Kasumi-1 (cell line): ENCODE results near the gene OLIG2.

Source experiments
- DNase-seq, 2 experiments: peaks; one replicate each; lab custom pipeline; 2025; lab: John Stamatoyannopoulos, UW

The OLIG2 gene

DNA sequence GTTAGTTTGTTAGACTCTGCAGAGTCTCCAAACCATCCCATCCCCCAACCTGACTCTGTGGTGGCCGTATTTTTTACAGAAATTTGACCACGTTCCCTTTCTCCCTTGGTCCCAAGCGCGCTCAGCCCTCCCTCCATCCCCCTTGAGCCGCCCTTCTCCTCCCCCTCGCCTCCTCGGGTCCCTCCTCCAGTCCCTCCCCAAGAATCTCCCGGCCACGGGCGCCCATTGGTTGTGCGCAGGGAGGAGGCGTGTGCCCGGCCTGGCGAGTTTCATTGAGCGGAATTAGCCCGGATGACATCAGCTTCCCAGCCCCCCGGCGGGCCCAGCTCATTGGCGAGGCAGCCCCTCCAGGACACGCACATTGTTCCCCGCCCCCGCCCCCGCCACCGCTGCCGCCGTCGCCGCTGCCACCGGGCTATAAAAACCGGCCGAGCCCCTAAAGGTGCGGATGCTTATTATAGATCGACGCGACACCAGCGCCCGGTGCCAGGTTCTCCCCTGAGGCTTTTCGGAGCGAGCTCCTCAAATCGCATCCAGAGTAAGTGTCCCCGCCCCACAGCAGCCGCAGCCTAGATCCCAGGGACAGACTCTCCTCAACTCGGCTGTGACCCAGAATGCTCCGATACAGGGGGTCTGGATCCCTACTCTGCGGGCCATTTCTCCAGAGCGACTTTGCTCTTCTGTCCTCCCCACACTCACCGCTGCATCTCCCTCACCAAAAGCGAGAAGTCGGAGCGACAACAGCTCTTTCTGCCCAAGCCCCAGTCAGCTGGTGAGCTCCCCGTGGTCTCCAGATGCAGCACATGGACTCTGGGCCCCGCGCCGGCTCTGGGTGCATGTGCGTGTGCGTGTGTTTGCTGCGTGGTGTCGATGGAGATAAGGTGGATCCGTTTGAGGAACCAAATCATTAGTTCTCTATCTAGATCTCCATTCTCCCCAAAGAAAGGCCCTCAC, at the start of gene OLIG2:
TSS of gene OLIG2 (plus strand) at position 447 of the 954 bp plus-strand sequence. CDS start 928 bp downstream, outside the sequence.
- DNase-seq = no peak

DNA sequence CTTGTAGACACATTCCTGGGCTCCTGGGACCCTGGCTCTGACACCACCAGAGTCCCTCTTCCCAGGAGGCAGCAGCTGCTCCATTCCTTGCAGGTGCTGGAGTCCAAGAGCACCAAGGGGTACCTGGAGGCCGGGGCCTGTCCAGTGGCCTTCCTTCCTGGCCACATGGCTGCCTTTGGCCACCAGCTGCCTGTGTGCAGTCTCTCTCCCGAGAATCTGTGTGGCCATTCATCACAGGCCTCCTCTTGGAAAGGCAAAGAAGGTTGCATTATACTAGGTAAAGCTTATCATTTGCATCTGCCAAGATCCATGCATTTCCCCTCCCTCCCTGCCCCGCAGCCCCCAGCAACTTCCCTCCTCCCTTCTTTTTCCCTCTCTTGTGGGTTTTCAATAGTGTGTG, 48.9 kb upstream of the OLIG2 start:
- DNase-seq = no peak

DNA sequence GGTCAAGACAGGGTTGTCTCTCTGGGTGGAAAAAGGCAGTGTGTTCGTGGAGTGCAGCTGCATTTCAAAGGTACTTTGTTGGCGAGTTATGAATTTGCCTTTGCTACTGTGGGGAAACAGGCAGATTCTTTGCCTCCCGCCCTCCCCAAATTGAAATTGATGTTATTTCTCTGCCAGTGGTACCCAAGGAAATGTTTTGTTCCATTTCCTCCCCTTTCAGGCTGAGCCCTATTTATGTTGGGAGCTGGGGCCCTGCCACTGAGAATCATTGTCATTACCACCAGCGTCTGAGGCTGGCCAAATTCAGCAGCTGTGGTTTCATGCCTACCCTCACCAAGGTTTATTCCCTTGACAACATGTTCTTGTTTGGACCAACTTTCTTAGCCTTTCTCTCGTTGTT, 48.5 kb upstream of the OLIG2 start:
- no peak for DNase-seq

DNA sequence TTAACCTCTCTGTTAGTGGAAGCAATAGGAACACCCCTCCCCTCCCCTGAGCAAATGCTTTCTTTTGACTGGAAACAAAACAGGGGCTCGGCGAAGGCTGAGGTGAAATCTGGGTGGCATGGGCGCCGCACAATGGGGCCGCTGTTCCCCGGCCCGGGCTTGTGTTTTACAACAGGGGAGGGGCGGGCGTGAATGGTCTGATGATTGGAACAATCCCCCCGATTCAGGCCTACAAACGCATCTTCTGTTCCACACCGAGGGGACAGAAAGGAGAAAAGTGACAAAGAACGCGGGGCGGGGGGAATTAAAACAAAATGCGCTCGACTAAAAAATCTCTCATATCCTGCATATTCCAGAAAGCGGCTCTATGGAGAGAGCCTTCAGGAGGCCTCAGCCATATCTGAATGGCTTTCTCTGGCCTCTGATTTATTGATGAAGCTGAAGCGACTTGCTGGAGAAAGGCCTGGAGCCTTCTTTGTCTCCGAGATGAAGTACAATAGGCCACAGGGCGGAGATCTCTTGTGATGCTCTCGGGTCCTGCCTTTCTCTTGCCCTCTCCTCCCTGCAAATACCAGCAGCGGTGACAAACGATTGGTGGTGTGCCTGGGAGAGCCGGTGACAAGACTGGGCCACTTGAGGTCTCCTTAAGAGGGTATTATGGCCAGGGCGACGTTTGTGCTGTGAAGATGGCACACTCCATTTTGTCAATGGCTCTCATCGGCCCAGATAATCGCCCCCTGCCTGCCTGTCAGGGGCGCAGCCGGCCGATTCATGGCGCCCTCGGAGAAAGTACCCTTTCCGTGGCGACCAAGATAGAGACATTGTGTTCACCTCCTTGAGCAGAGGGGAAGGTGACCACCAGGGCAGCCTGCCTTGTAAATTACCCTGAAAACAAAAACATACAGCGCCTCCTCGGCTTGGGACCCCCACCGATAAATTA, 47.1 kb upstream of the OLIG2 start:
- DNase-seq = no peak

DNA sequence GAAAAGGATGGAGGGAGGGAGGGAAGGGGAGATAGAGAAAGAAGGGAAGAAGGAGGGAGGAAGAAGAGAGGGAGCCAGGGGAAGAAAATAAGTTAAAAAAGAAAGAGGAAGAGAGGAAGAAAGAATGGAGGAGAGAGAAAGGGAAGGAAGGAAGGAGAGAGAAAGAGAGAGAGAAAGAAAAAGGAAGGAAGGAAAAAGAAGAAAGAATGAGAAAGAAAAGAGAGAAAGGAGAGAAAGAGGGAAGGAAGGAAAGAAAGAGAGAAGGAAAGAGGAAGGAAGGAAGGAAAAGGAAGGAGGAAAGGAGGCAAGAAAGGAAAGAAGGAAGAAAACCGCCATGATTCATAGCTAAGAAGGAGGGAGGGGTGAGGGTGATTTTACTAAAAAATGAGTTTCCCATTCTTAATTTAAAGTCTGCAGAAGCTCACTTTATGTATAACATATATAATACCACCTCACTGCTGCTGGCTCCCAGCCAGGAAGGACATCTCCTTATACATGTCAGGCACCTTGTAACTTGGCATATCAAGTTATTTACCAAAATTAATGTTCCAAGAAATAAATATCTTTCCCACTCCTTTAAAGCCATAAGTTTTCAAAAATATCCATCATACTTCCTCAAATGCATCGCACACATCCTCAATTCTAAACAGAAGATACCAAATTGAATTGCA, 46.0 kb upstream of the OLIG2 start:
- no peak for DNase-seq

DNA sequence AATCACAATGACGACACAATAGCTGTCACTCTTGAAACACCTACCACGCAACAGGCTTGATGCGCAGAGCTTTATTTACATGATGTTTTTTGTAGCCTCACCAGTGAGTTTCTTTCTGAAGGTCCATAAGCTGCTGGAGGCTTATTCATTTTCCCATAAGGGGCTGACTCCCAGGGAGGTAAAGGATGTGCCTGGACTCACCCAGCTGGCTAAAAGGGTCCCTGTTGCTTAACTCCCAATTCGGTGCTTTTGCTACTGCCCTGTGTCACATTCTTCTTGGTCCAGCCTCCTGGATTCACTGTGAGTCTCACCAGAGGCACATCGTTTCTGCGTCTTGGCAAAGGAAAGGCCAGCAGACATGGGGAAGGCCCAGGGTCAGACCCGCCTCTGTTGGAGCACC, 44.6 kb upstream of the OLIG2 start:
- DNase-seq = no peak

DNA sequence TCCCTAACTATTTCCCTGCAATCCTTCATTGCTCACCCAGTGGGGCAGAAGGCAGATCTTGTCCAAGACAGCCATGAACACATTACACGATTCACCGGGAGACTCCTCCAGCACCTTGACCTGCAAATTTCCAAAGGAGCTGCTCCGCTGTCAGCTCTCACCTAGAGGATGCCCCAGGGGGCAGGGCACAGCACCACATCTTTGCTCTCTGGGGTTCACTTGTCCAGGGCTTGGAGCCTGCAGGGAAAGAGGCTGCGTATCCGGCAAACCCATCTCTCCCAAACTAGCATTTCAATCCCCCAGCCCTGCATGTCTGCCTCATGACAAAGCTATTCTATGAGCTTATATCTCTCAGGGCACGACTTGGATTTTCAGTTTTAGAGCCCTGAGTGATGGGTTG, 35.1 kb upstream of the OLIG2 start:
- DNase-seq = no peak

DNA sequence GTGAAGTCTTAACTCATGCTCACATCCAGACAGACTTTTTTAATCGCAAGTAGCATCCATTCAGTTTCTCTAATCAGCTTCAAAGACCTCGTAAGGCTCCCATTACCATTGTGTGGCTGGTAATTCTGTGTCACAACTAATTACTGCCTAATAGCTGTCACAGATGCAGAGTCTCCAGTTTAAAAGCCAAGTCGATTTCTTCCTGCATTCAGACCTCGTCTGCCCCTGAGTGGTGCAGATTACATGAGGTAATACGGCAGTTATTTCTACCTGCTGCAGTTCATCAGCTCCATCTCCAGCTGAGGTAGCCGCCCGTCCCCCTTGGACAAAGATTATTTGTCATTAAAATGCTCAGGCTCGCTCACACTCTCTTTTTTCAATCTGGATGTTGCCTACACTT, 34.4 kb upstream of the OLIG2 start:
- DNase-seq = no peak

DNA sequence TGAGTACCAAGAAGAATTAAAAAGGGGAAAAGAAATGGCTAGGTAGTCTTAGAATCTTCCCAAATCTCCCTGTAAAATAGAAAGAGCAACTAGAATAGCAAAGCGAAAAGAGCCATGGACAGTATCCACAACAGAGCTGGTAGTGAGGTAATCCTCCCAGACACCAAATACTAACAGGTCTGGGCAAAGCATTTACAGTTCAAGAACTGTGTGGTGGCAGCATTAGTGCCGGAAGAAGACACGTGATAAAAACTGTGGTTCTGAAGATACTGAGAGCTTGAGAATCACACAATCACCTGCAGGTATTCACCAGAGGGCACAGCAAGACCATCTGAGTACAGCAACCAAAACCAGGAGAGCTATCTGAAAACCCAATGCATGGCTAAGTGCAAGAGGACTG, 31.8 kb upstream of the OLIG2 start:
- no peak for DNase-seq

DNA sequence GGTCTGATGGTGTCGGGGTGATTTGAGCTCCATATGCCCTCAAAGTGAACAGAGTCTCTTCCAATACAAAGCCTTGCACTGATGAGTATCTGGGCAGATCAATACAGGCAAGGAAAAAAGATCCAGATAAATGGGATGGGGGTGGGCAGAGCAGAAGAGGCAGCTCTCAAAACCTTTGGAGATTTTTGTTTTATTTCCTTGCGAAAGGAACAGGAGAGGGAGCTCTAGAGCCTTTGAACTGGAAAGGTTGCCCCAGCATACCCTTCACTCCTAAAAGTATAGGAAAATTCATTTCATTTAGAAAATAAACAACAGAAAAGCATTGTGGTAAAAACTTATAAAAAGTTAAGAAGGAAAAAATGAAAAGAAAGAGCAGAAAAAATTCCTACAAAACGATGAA, 31.4 kb upstream of the OLIG2 start:
- DNase-seq = peak; percentile 39 to 40

DNA sequence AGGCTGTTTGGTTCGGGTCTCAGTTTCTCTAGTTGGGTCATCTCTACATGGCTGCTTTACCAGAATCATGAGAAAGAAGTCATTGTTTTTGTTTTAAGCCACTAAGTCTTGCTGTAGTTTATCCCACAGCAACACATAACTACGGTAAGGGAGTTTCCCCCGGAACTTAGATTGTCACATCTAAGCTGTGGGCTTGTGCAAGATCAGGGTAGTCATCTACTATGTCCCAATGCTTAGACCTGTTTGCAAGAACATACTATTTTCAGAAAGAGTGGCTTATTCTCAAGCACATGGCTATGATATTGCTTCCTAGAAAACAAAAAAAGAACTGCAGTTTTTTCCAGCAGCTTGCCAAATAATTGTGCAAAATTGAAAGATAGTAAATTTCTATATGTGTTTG, 18.0 kb upstream of the OLIG2 start:
- peak; percentile 24 to 33 for DNase-seq

DNA sequence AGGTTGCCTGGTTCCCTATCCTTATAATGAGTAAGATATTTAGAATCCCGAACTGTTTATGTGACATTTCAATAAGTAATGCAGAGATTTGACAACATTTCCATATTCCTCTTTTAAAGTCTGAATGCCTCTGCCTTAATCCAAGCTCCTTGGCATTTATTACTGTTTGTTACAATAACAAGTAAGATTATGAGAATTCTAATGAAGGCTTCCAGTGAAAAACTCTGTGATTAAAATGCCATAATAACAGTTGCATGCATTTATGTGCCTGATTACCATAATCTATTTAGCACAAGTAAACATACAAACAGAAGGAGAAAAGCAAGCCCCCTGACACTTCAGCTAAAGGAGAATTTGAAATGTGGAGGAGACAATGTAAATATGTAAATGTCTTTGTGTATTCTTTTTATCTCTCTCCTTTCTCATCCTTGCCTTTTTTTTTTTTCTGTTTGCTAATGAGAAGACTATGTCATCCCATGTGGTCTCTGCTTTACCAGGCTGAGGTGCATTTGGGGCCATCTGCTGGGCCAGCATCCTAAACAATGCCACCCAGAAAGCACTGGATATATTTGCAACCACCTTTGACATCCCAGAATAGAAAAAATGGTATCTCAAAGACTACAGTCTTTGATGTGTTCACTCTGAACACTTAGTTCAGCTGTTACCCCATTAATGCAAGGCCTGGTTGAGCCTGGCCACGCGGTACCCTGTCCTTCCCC, 17.2 kb upstream of the OLIG2 start:
- no peak for DNase-seq

DNA sequence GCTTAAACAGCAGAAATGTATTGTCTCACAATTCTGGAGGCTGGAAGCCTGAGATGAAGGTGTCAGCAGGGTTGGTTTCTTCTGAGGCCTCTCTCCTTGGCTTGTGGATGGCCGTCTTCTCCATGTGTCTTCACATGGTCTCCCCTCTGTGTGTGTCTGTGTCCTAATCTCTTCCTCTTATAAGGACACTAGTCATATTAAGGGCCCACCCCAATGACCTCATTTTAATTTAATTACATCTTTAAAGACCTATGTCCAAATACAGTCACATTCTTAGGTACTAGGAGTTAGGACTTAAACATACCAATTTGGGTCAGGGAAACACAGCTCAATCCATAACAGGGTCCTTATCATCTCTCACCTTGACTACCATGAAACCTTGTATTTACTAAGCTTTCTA, 14.8 kb upstream of the OLIG2 start:
- no peak for DNase-seq

DNA sequence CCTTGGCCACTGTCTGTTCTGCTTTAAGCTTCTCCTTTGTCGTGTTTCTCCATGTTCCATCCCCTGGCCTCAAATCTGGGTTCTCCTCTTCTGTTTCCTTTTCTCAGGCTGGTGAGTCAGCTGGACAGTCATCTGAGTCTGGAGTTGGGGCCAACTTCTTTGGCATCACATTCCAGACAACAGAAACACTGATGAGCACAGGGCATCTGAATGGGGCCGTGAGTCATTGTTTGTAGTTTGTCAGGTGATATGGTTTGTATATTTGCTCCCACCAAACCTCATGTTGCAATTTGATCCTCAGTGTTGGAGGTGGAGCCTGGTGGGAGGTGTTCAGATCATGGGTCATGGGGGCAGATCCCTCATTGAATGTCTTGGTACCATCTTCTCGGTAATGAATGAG, 14.3 kb upstream of the OLIG2 start:
- DNase-seq = no peak

DNA sequence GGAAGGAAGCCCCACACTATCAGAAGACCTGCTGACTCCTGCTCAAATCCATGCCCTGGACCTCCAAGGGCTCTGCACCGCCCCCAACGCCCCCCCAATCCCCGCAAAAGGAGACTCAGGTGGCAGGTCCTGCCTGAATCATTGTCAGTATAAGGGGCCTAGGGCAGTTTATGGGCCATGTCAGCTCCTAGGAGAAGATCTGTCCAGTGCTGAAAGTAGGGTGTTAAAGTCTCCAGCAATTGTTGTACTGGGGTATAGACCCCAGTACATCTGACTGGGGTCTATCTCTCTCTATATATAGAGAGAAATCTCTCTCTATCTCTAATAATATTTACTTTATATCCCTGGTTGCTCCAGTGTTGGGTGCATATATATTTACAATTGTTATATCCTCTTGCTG, 12.1 kb upstream of the OLIG2 start:
- DNase-seq = peak; percentile 13 to 35

DNA sequence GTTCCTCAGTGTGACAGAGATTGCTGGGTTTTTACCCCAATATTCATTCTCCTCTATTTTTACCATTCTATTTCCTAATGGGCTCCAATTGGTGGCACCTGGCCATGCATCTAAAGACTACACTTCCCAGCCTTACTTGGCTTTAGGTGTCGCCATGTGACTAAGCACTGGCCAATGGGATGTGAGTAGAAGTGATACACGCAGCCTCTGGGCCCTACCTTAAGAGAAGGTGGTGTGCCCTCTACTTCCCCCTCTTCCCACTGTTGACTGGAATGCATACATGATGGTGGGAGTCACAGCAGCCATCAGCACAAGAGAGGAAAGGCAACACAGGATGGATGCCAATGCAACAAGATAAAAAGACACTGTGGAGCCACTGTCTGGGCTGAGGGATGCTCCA, 11.4 kb upstream of the OLIG2 start:
- no peak for DNase-seq

DNA sequence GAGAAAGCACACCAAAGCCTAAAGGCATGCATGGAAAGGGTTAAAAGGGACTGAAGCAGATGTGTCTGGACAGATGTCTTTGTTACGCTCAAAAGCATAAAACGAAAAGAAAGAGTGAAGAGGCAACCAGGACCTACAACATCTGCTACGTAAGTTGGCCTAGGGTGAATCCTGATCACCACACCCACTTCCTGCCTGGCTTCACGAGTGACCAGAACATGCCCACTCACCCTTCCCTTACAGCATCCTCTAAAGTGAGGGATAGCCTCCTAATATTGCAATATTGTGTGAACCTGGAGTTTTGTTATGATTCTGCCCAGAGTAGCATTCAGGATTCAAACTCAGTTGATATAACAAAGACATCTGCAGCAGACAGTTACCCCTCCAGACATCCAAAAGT, 10.6 kb upstream of the OLIG2 start:
- DNase-seq = no peak

DNA sequence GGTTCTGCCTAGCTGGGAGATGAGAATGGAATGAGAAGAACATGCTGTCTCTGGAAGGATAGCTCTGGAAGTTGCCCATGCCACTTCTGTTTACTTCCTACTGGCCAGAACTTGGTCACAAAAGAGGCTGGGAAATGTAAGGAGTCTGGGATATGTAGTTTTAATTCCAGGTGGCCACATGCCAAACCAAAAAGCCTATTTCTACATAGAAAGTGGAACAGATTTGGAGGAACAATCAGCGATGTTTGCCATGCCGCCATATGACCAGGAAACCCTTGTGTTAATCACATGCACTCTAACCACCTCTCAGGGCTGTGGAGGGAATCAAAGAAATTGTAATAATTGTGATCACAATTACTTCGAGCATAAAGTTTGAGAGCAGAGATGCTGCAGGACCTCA, 10.0 kb upstream of the OLIG2 start:
- no peak for DNase-seq

DNA sequence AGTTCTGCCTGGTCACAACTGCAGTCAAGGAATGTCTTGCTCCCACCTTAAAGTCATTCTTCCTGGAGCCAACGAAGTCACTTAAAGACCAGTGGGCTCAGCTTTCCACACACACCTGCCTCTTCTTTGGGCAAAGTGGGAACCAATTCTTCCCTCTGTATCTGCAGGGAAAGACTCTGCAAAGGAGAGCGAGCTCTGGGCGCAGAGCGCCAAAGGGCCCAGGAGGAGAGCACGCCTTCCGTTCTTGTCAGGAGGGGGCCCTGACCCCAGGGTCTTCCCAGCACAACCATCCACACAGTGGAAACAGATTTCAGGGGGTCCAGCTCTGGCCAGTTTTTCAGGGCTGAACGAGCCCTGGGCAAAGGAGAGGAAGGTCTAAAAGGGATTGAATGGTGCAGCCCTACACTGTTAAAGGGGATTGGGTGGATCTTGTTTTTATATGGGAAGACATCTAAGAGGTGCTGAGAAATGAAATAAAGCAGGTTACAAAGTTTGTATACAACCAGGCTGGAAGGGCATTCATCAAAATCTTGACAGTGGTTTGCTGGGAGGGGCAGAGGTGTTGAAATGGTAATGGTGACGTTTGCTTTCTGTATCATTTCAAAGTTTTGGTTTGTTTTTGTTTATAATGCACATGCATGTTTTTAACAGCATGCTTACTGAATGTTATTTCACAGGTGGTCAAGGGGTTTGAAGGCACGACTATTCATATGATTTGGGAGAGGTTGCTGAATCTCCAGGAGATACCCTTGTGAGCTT, 6.8 kb upstream of the OLIG2 start:
- no peak for DNase-seq

DNA sequence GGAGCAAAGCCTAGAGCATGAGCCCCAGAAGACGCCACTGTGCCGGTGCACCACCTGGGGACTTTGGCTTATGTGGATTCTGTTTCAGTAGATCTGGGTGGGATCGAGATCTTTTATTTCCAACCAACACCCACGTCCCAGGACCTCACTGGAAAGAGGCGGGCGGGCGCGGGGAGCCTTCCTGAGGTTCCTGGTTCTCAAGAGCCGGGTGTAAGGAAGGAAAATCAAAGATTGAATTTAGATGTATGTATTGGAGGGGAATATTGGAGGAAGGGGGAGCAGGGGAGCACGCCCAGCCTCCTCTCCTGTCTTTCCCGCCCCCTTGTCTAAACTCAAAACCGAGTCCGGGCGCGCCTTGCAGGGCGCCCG, 6.2 kb upstream of the OLIG2 start:
- no peak for DNase-seq
